SK-N-SH treated with all-trans-retinoic acid at 6 μM for 48 hours (cell line): ENCODE results near the gene RAB3B.

ENCODE experiments used
- ESRRG ChIP-seq: fragments of 250-450 bp; sonication (Bioruptor Pico); IDR thresholded peaks from 2 replicates; pipeline ENCODE4 v1.6.1; 2021; ENCODE audit warnings: mild to moderate bottlenecking
- GLIS3 ChIP-seq: fragments of 250-450 bp; sonication (Bioruptor Pico); IDR thresholded peaks from 2 replicates; pipeline ENCODE4 v1.5.0; 2020; ENCODE audit warnings: mild to moderate bottlenecking, moderate library complexity
- PATZ1 ChIP-seq: fragments of 250-450 bp; sonication (Bioruptor Pico); IDR thresholded peaks from 2 replicates; pipeline ENCODE4 v1.8.0; 2020; ENCODE audit warnings: mild to moderate bottlenecking, moderate library complexity, borderline replicate concordance
- RARB ChIP-seq: fragments of 250-450 bp; sonication (Bioruptor Pico); IDR thresholded peaks from 2 replicates; pipeline ENCODE4 v1.8.0; 2021; ENCODE audit warnings: mild to moderate bottlenecking, moderate library complexity
- SNAI2 ChIP-seq: fragments of 250-450 bp; sonication (Bioruptor Pico); IDR thresholded peaks from 2 replicates; pipeline ENCODE4 v1.5.0; 2020; ENCODE audit warnings: mild to moderate bottlenecking, moderate library complexity
- TCF4 ChIP-seq: fragments of 250-450 bp; sonication (Bioruptor Pico); IDR thresholded peaks from 2 replicates; pipeline ENCODE4 v1.8.0; 2021; ENCODE audit warnings: mild to moderate bottlenecking, moderate library complexity, borderline replicate concordance
- TOX ChIP-seq: fragments of 250-450 bp; sonication (Bioruptor Pico); IDR thresholded peaks from 2 replicates; pipeline ENCODE4 v1.8.0; 2021; ENCODE audit warnings: mild to moderate bottlenecking, moderate library complexity, borderline replicate concordance
- ZFP3 ChIP-seq: fragments of 250-450 bp; sonication (Bioruptor Pico); IDR thresholded peaks from 2 replicates; pipeline ENCODE4 v1.5.0; 2020; ENCODE audit warnings: mild to moderate bottlenecking, moderate library complexity
- ZFP30 ChIP-seq: fragments of 450-650 bp; formaldehyde crosslinking; IDR thresholded peaks from 2 replicates; pipeline ENCODE4 v1.5.0; 2022; ENCODE audit warnings: mild to moderate bottlenecking, moderate library complexity

- TF ChIP-seq ESRRG (CRISPR knock-in tag) (no peak), GLIS3 (CRISPR knock-in tag) (no peak), RARB (no peak), ZFP30 (CRISPR knock-in tag) (no peak), SNAI2 (CRISPR knock-in tag) (no peak), ZFP3 (CRISPR knock-in tag) (no peak), TCF4 (no peak), TOX (CRISPR knock-in tag) (no peak), PATZ1 (no peak)
Measured at GRCh38 chr1:52022133-52022532, 31.6 kb upstream of the RAB3B start.
